Kidney epithelial cell (primary cell): Measurements from ENCODE around the gene PKD1. TPM values are rescaled to one million over a fixed set of nuclear protein-coding genes. Genes with fewer than 3 reads are reported as not detected.
A peak's percentile ranks its signal among the peaks of the same experiment; 100 is the strongest.

Experiments
- DNase-seq: peaks from one replicate; pipeline ENCODE4 v3.0.0-alpha.2; 2010; ENCODE audit warnings: low read depth
- H3K27me3 ChIP-seq: 2 replicates; pipeline ENCODE4 v1.6.0; 2011; ENCODE audit warnings: low read length; ENCODE audit not compliant: control insufficient read depth, insufficient read depth
- H3K36me3 ChIP-seq: 2 replicates; pipeline ENCODE4 v1.5.1; 2011; ENCODE audit warnings: low read length; ENCODE audit not compliant: control insufficient read depth, insufficient read depth
- H3K4me3 ChIP-seq: 2 replicates; pipeline ENCODE4 v1.5.1; 2011; ENCODE audit warnings: low read depth, mild to moderate bottlenecking, control low read depth, low read length
- CTCF ChIP-seq: IDR thresholded peaks from 2 replicates; pipeline ENCODE4 v1.5.1; 2011; ENCODE audit warnings: mild to moderate bottlenecking, moderate library complexity, low read length, control low read depth, inconsistent platforms; ENCODE audit not compliant: insufficient read depth, poor library complexity, severe bottlenecking
- total RNA-seq: library from RNA; depleted of rRNA; stranded (reverse); fragments of >200 nt; gene quantifications from 2 replicates; pipeline ENCODE4 v1.2.3, GENCODE V29; 2015

Gene PKD1
- total RNA-seq, 1 donor from 2014 or later = 85.6 TPM

GRCh38 chr16:2155977-2156848 is 20.5 kb upstream of the PKD1 start:
- TF ChIP-seq CTCF = no peak
- peaks cover 9% of the 10 kb centered on the region for H3K36me3 ChIP-seq
- H3K27me3 ChIP-seq = no peaks in the 10 kb centered on the region
- no peak for DNase-seq
- peak overlapping the region; percentile 76 for H3K4me3 ChIP-seq

- peak; percentile 100 for DNase-seq
- Histone ChIP-seq H3K4me3 (peak within 1 kb of the TSS; percentile 99), H3K27me3 (no peaks in the 10 kb centered on the region), H3K36me3 (peaks cover 10% of the 10 kb centered on the region)
- TF ChIP-seq CTCF = no peak
Measured at GRCh38 chr16:2155091-2155950, 19.6 kb upstream of the PKD1 start, which contains the start of gene TRAF7. Gene TRAF7, plus strand, starts transcription at chr16:2155782. Its CDS starts 8,139 bp downstream, at chr16:2163921.

- Histone ChIP-seq H3K4me3 (peak overlapping the region; percentile 99), H3K36me3 (peaks cover 10% of the 10 kb centered on the region), H3K27me3 (no peaks in the 10 kb centered on the region)
- no peak for DNase-seq
- no peak for TF ChIP-seq CTCF
Measured at GRCh38 chr16:2154533-2155090, 18.9 kb upstream of the PKD1 start.

- peaks cover 10% of the 10 kb centered on the region for H3K36me3 ChIP-seq
- DNase-seq = no peak
- no peaks in the 10 kb centered on the region for H3K27me3 ChIP-seq
- H3K4me3 ChIP-seq = peak overlapping the region; percentile 99
- no peak for TF ChIP-seq CTCF
Measured at GRCh38 chr16:2152695-2153506, 17.2 kb upstream of the PKD1 start.

- Histone ChIP-seq H3K4me3 (no peak overlapping the region), H3K27me3 (no peaks in the 10 kb centered on the region), H3K36me3 (peaks cover 8% of the 10 kb centered on the region)
- TF ChIP-seq CTCF = no peak
- no peak for DNase-seq
Measured at GRCh38 chr16:2151188-2152091, 15.7 kb upstream of the PKD1 start.
